Measurements from ENCODE around the gene CIRBP.

Gene CIRBP

DNA sequence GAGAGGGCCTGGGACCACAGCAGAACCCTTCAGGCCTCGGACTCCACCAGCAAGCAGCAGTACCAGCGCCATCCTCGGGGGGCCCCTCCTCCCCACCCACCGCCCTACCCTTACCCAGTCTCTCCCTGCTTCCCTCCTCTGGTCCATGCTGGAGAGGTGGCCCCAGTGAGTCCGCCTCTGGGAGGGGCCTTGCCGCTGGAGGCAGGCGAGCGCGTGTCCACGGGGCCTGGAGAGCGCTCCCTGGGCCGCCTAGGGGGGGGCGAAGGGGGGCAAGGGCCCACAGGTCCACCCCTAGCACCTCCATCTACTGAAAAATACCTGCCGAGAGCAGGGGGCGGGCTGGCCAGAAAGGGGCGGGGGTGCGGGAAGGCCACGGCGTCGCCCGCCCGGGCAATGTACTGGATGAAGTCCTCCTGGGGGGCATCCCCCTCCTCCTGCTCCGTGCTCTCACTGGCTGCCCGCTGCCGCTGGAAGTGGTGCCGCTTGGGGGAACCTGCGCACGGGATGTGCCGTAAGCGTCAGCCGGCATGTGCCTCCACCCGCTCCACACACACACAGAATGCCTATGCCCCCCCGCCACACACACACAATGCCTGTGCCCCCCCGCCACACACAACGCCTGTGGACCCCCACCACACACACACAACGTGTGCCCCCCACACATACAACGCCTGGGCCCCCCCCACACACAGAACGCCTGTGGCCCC lies 38.2 kb upstream of the CIRBP start:
- DNase-seq (ENCODE audit: extremely low spot score): no peak
- TF ChIP-seq, protein P1, sequence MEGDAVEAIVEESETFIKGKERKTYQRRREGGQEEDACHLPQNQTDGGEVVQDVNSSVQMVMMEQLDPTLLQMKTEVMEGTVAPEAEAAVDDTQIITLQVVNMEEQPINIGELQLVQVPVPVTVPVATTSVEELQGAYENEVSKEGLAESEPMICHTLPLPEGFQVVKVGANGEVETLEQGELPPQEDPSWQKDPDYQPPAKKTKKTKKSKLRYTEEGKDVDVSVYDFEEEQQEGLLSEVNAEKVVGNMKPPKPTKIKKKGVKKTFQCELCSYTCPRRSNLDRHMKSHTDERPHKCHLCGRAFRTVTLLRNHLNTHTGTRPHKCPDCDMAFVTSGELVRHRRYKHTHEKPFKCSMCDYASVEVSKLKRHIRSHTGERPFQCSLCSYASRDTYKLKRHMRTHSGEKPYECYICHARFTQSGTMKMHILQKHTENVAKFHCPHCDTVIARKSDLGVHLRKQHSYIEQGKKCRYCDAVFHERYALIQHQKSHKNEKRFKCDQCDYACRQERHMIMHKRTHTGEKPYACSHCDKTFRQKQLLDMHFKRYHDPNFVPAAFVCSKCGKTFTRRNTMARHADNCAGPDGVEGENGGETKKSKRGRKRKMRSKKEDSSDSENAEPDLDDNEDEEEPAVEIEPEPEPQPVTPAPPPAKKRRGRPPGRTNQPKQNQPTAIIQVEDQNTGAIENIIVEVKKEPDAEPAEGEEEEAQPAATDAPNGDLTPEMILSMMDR (IDR thresholded peaks at IDR 0.05; ENCODE audit: control extremely low read depth, extremely low read depth, low read depth, missing control alignments): no peak
- ChIA-PET CTCF (no interaction called here), POLR2A (no interaction called here)

GRCh38 chr19:1231729-1232637 lies 37.1 kb upstream of the CIRBP start:
- DNase-seq (ENCODE audit: extremely low spot score): no peak
- ChIA-PET POLR2A (no interaction called here), CTCF (interaction anchor here (0.8 to 1.9 kb wide), 4 partner anchors 9 to 14 kb away, joined by 3 to 5 read pairs (median 4); no protein-coding TSS in a partner anchor)
- TF ChIP-seq, protein P1 (IDR thresholded peaks at IDR 0.05; ENCODE audit: control extremely low read depth, extremely low read depth, low read depth, missing control alignments): no peak

DNA sequence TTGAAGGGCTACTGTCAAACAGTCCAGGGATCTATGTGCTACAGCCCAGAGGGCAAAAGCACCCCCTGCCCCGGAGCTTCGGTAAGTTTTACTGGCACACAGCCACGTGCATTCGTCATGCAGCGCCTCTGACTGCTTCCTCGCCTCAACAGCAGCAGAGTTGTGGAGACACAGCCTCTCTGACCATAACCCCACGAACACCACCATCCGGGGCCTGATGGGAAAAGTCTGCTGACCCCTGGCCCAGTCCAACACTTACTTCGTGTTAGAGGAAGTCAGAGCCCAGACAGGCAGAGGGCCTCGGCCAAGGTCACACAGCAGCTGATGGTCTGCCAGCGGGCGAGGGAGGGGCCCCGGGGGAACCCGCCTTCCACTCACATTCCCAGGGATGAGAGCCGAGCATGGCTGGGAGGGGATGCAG lies 36.5 kb upstream of the CIRBP start:
- TF ChIP-seq, protein P1 (IDR thresholded peaks at IDR 0.05; ENCODE audit: control extremely low read depth, extremely low read depth, low read depth, missing control alignments): no peak
- DNase-seq (ENCODE audit: extremely low spot score): no peak
- POLR2A ChIA-PET: no interaction called here
- CTCF ChIA-PET: interaction anchor here (0.8 to 1.9 kb wide), 5 partner anchors 10 to 119 kb away, joined by 3 to 5 read pairs (median 5); no protein-coding TSS in a partner anchor

DNA sequence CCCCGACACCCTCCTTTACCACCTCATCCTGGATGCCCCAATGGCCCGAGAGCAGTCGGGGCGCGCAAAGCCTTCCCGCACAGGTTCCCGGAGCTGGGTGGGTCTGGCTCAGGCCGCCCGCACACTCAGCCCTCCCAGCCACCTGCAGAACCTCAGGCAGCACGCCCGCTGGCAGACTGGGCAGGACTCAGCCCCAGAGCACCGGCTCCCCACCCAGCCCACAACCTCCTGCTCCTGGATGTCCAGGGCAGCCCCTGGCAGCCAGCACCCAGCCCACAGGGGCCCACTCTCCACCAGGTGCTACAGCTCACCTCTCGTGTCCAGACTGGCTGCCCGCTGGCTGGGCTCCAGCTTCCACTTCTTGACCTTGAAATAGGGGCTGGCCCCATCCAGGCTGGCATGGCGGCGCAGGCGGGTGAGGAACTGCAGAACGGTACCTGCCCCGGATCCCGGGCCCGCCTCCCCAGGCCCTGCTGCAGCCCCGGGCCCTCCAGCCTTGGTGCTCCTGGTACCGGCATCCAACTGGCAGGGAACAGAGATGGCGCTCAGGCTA lies 35.9 kb upstream of the CIRBP start:
- CTCF ChIA-PET: interaction anchor here (1.5 to 1.9 kb wide), 3 partner anchors 10 to 120 kb away, joined by 5 read pairs; no protein-coding TSS in a partner anchor
- TF ChIP-seq, protein P1 (IDR thresholded peaks at IDR 0.05; ENCODE audit: control extremely low read depth, extremely low read depth, low read depth, missing control alignments): no peak
- POLR2A ChIA-PET: no interaction called here
- no peak for DNase-seq (ENCODE audit: extremely low spot score)

- ChIA-PET CTCF (interaction anchor here (1.5 to 1.9 kb wide), 2 partner anchors 10 to 121 kb away, joined by 5 to 9 read pairs; no protein-coding TSS in a partner anchor), POLR2A (no interaction called here)
- no peak for DNase-seq (ENCODE audit: extremely low spot score)
- TF ChIP-seq, protein P1 (IDR thresholded peaks at IDR 0.05; ENCODE audit: control extremely low read depth, extremely low read depth, low read depth, missing control alignments): no peak
These were observed 34.8 kb upstream of the CIRBP start for GRCh38 chr19:1234051-1234954.

All from GM10248 (cell line).